Panc1 (cell line): ENCODE measurements around the gene CIITA. TPM values are rescaled to one million over a fixed set of nuclear protein-coding genes. Genes with fewer than 3 reads are reported as not detected.

Source experiments
- ATAC-seq: fragments of 200-7000 bp; cut with Tn5 transposase; 2 replicates; pipeline ENCODE4 v1.9.1; 2020; ENCODE audit warnings: mild to moderate bottlenecking, moderate library complexity
- BruUV-seq: library from RNA; stranded (reverse); fragments of 400-500 nt; replicated peaks from 2 replicates; lab custom pipeline; 2021; lab: Mats Ljungman, UMichigan
- CTCF ChIA-PET: fragments of 300-600 bp; sonication (Branson Sonifier 250); formaldehyde crosslinking; loops from one replicate; lab custom pipeline; 2022; ENCODE audit warnings: antibody characterized with exemption; lab: Charles Lee
- POLR2A ChIA-PET: fragments of 300-600 bp; sonication (Branson Sonifier 250); formaldehyde crosslinking; loops from one replicate; lab custom pipeline; 2022; ENCODE audit warnings: antibody characterized with exemption; lab: Charles Lee
- DNase-seq: peaks from one replicate; pipeline ENCODE4 v3.0.0-alpha.2; 2010; ENCODE audit warnings: low read depth, low spot score
- H3K27ac ChIP-seq: 2 replicates; pipeline ENCODE4 v1.5.1; 2011; ENCODE audit warnings: mild to moderate bottlenecking, low read length, inconsistent platforms
- H3K27me3 ChIP-seq: fragments of 200-500 bp; sonication (Bioruptor generic); 2 replicates; pipeline ENCODE4 v1.6.0; 2014; ENCODE audit warnings: low read length, inconsistent platforms; ENCODE audit not compliant: control insufficient read depth, insufficient read depth
- H3K36me3 ChIP-seq: fragments of 200-500 bp; sonication (Bioruptor generic); 2 replicates; pipeline ENCODE4 v1.5.1; 2014; ENCODE audit warnings: inconsistent platforms, mild to moderate bottlenecking, low read length, moderate library complexity; ENCODE audit not compliant: control insufficient read depth, insufficient read depth
- H3K4me1 ChIP-seq: 2 replicates; pipeline ENCODE4 v1.5.1; 2011; ENCODE audit warnings: inconsistent platforms, mild to moderate bottlenecking, low read length, moderate library complexity; ENCODE audit not compliant: control insufficient read depth, insufficient read depth
- H3K4me3 ChIP-seq, 2 experiments: 2 replicates each; pipeline ENCODE4 v1.5.1; 2011 to 2012; ENCODE audit warnings: low read depth in 2 of 2, low read length in 2 of 2, mild to moderate bottlenecking in 2 of 2, inconsistent platforms in 1 of 2, moderate library complexity in 1 of 2
- H3K9me3 ChIP-seq: fragments of 200-500 bp; sonication (Bioruptor generic); 2 replicates; pipeline ENCODE4 v1.5.1; 2014; ENCODE audit warnings: low read depth, mild to moderate bottlenecking, inconsistent platforms, low read length, moderate library complexity; ENCODE audit not compliant: control insufficient read depth, insufficient read depth
- CTCF ChIP-seq: fragments of 450-650 bp; IDR thresholded peaks from 2 replicates; pipeline ENCODE4 v1.5.1; 2017; ENCODE audit warnings: mild to moderate bottlenecking
- POLR2AphosphoS5 ChIP-seq: IDR thresholded peaks from 2 replicates; pipeline ENCODE4 v1.6.1; 2012; ENCODE audit warnings: mild to moderate bottlenecking, low read depth, low read length, moderate library complexity
- REST ChIP-seq, 2 experiments: IDR thresholded peaks; 2 replicates each; pipeline ENCODE4 v1.6.1; 2011 to 2012; ENCODE audit warnings: low read depth in 2 of 2, control low read depth in 1 of 2, low read length in 1 of 2, mild to moderate bottlenecking in 1 of 2, moderate library complexity in 1 of 2; ENCODE audit not compliant: insufficient read depth in 1 of 2
- SIN3A ChIP-seq: IDR thresholded peaks from 2 replicates; pipeline ENCODE4 v1.6.1; 2012; ENCODE audit warnings: low read depth, mild to moderate bottlenecking, low read length, moderate library complexity, borderline replicate concordance; ENCODE audit not compliant: insufficient read depth
- TCF7L2 ChIP-seq: IDR thresholded peaks from 2 replicates; pipeline ENCODE4 v1.6.1; 2011; ENCODE audit warnings: mild to moderate bottlenecking, low read depth, low read length, inconsistent platforms
- in situ Hi-C: cut with HindIII; loops from 2 replicates; pipeline ENCODE4 v1.10.0; 2016; ENCODE audit warnings: low sequenced_read_pairs, low pct_unique_long_range_greater_than_20kb
- intact Hi-C: fragments of 100-400 bp; cut with micrococcal nuclease; formaldehyde crosslinking; loops from one replicate; pipeline ENCODE4 v1.10.0; 2022; ENCODE audit not compliant: unreplicated experiment
- total RNA-seq: library from RNA; stranded (reverse); gene quantifications from one replicate; pipeline ENCODE4 v1.2.1, GENCODE V29; 2021; ENCODE audit not compliant: unreplicated experiment

Gene CIITA
- total RNA-seq, 1 experiment from 2014 or later: 0.41 TPM

GRCh38 chr16:10931977-10932632, 55.1 kb downstream of the CIITA start:
- Histone ChIP-seq H3K27me3 (no peaks in the 10 kb centered on the region), H3K27ac (no peak overlapping the region), H3K9me3 (no peaks in the 10 kb centered on the region), H3K4me3 (no peak overlapping the region), H3K36me3 (no peaks in the 10 kb centered on the region), H3K4me1 (no peaks in the 10 kb centered on the region)
- CTCF ChIA-PET: no interaction called here
- in situ Hi-C loops (no loop called here), intact Hi-C loops (no loop called here)
- no TSS peak for BruUV-seq
- ATAC-seq (no peak), DNase-seq (no peak)
- TF ChIP-seq SIN3A: no peak
- no peak for TF ChIP-seq CTCF
- no peak for TF ChIP-seq TCF7L2
- TF ChIP-seq REST (IDR thresholded peaks at IDR 0.05; ENCODE audit: insufficient read depth in 1 of 2, low read depth in 2 of 2, low read length in 1 of 2): no peak
- no peak for TF ChIP-seq POLR2AphosphoS5
- POLR2A ChIA-PET: interaction anchor here (0.6 kb wide), 1 partner anchor 10 kb away, joined by 10 read pairs; the partner anchor contains the start of gene DEXI

- Histone ChIP-seq H3K27me3 (no peaks in the 10 kb centered on the region), H3K36me3 (no peaks in the 10 kb centered on the region), H3K4me3 (no peak overlapping the region), H3K4me1 (peaks cover 4% of the 10 kb centered on the region), H3K9me3 (no peaks in the 10 kb centered on the region), H3K27ac (no peak overlapping the region)
- BruUV-seq: no TSS peak
- CTCF ChIA-PET: no interaction called here
- in situ Hi-C loops (no loop called here), intact Hi-C loops (no loop called here)
- TF ChIP-seq CTCF (no peak), REST (IDR thresholded peaks at IDR 0.05; ENCODE audit: insufficient read depth in 1 of 2, low read depth in 2 of 2, low read length in 1 of 2) (no peak), TCF7L2 (no peak), SIN3A (no peak), POLR2AphosphoS5 (no peak)
- POLR2A ChIA-PET: no interaction called here
- DNase-seq (no peak), ATAC-seq (no peak)
These were observed 56.1 kb downstream of the CIITA start for GRCh38 chr16:10932959-10933710.
